Limb (tissue), 2 donors: ENCODE data around the gene HSP90AA1.
"Not testable (repeated sequence)": the region's sequence is repeated elsewhere in the genome, so short reads cannot be mapped to it uniquely, and the experiment has no call there.

Source experiments
- DNase-seq, 2 donors: peaks; one replicate each; pipeline ENCODE4 v3.0.0-alpha.2; 2016; ENCODE audit errors: extremely low spot score in 2 of 2

The HSP90AA1 gene

GRCh38 chr14:102086972-102087761 is at the start of gene HSP90AA1:
Gene HSP90AA1 (minus strand): TSS chr14:102087044. CDS start chr14:102086378, 666 bp downstream.
- peak; percentile 92 to 97 for DNase-seq

GRCh38 chr14:102135456-102135855 is 48.6 kb upstream of the HSP90AA1 start:
- DNase-seq: not testable (repeated sequence)

- DNase-seq: not testable (repeated sequence)
Observed at GRCh38 chr14:102134719-102135118, 47.9 kb upstream of the HSP90AA1 start.

- DNase-seq: not testable (repeated sequence)
Observed at GRCh38 chr14:102134021-102134420, 47.2 kb upstream of the HSP90AA1 start.

GRCh38 chr14:102131741-102132140 is 44.9 kb upstream of the HSP90AA1 start:
- DNase-seq: no peak

GRCh38 chr14:102126807-102127455 is 40.1 kb upstream of the HSP90AA1 start:
- DNase-seq: no peak

GRCh38 chr14:102125546-102125945 is 38.7 kb upstream of the HSP90AA1 start:
- no peak for DNase-seq

- DNase-seq: no peak
Observed at GRCh38 chr14:102124419-102124818, 37.6 kb upstream of the HSP90AA1 start.

- DNase-seq: no peak
Observed at GRCh38 chr14:102121567-102121966, 34.7 kb upstream of the HSP90AA1 start.

- DNase-seq: no peak
Observed at GRCh38 chr14:102120888-102121287, 34.0 kb upstream of the HSP90AA1 start.

- DNase-seq: no peak
Observed at GRCh38 chr14:102117852-102118251, 31.0 kb upstream of the HSP90AA1 start.

GRCh38 chr14:102116361-102117180 is 29.7 kb upstream of the HSP90AA1 start:
- DNase-seq: no peak

- DNase-seq: no peak
Observed at GRCh38 chr14:102111101-102111500, 24.3 kb upstream of the HSP90AA1 start.

- DNase-seq: not testable (repeated sequence)
Observed at GRCh38 chr14:102109332-102109731, 22.5 kb upstream of the HSP90AA1 start.

GRCh38 chr14:102105369-102105768 is 18.5 kb upstream of the HSP90AA1 start:
- DNase-seq: no peak

- DNase-seq: no peak
Observed at GRCh38 chr14:102103062-102103695, 16.3 kb upstream of the HSP90AA1 start.

GRCh38 chr14:102097441-102098135 is 10.7 kb upstream of the HSP90AA1 start:
- DNase-seq: no peak

- DNase-seq: peak; percentile 84 to 90
Observed at GRCh38 chr14:102096569-102097188, 9.8 kb upstream of the HSP90AA1 start.

GRCh38 chr14:102095871-102096568 is 9.2 kb upstream of the HSP90AA1 start:
- DNase-seq: peak; percentile 5 to 41
